Heart left ventricle (tissue), 13 donors: Measurements from ENCODE around the gene SH2D1B.

ENCODE experiments used
- POLR2A ChIP-seq, 2 donors: fragments of 450-650 bp; IDR thresholded peaks; one replicate each; pipeline ENCODE4 v1.6.1; 2017; ENCODE audit warnings: antibody characterized with exemption in 2 of 2, mild to moderate bottlenecking in 2 of 2, moderate library complexity in 2 of 2
- TF ChIP-seq, protein P1 (sequence below), 12 donors: fragments of 200-600 bp; sonication (generic) in 4 of 12; IDR thresholded peaks; one replicate each; pipeline versions ENCODE4 v1.5.0 to v1.8.0; 2018 to 2022; ENCODE audit warnings: antibody characterized with exemption in 12 of 12, mild to moderate bottlenecking in 5 of 12
- donor health status: ischemic (EF 13 %, LVEDD 7.1; RV severe dilation, severe dysfunction).
- donor health status: DM: no; HTN: yes; CAD: no.
- donor health status: DM: no; HTN: no; CAD: no.
- donor health status: ischemic (EF 25% LVEDD 6.9; RV normal size, moderate dysfunction).
- donor health status: ischemic (EF 25% LVEDD 5.7; RV mildly dilated, moderate dysfunction).
- donor health status: ischemic (EF 35%, LVEDD 5.7; RV mildly dilated, moderate dysfunction).
- donor health status: nonischemic (EF 11% LVEDD 7.7; RV severe dilation, severe dysfunction).
- donor health status: DM: yes; HTN: yes; CAD: no.
- donor health status: PGD.
- donor health status: ischemic (EF 29% LVEDD 5.4; RV normal size, mild dysfunction).
- donor health status: nonischemic (EF 23%, LVEDD 6.1; RV moderate dilation, normal function).

DNA sequence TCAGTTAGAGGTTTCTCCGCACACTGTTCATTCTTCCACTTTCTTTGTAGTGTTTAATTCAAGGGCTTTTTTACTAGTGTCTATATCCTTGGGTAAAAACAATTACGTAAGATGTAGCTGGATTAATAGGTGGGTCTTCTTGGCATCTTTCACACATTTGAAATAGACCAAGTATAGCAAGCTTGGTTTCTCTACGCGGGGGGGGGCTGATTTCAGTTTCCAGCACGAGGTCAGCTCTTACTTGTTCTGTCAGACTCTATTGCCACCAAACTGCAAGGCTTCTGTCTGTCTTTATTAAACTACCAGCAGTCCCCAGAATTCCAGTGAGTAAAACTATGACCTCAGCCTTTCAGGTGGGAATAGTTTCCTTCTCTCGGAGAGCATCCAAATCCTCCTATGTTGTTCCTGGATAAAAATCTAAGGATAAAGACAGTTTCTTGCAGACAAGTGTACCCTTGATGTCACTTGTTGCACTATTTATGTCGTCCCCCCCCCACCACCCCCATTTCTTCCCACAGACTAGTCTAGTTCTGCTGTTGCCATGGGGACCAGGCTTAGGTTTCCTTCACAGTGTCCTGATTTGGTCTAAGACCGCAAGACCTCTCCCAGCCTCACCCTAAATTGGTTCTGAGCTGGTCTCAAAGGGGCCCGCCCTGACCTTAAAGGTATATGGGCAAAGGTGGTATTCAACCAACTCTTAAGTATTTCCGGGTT, 52.3 kb downstream of the SH2D1B start:
- TF ChIP-seq, protein P1, sequence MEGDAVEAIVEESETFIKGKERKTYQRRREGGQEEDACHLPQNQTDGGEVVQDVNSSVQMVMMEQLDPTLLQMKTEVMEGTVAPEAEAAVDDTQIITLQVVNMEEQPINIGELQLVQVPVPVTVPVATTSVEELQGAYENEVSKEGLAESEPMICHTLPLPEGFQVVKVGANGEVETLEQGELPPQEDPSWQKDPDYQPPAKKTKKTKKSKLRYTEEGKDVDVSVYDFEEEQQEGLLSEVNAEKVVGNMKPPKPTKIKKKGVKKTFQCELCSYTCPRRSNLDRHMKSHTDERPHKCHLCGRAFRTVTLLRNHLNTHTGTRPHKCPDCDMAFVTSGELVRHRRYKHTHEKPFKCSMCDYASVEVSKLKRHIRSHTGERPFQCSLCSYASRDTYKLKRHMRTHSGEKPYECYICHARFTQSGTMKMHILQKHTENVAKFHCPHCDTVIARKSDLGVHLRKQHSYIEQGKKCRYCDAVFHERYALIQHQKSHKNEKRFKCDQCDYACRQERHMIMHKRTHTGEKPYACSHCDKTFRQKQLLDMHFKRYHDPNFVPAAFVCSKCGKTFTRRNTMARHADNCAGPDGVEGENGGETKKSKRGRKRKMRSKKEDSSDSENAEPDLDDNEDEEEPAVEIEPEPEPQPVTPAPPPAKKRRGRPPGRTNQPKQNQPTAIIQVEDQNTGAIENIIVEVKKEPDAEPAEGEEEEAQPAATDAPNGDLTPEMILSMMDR (IDR thresholded peaks at IDR 0.05), result no peak
- no peak for TF ChIP-seq POLR2A (IDR thresholded peaks at IDR 0.05)
